Uterus (tissue), 4 donors: ENCODE results near the gene TAS1R2. TPM values are rescaled to one million over a fixed set of nuclear protein-coding genes. Genes with fewer than 3 reads are reported as not detected.

ENCODE experiments used
- DNase-seq, 2 donors: peaks; one replicate each; pipeline ENCODE4 v3.0.0-alpha.2; 2019 to 2020
- H3K27ac ChIP-seq, 2 donors: fragments of 200-600 bp; sonication (generic); 1 replicate in 1 of 2; 2 replicates in 1 of 2; pipeline ENCODE4 v1.5.1; 2016 to 2018
- H3K27me3 ChIP-seq, 2 donors: fragments of 200-600 bp; sonication (generic); one replicate each; pipeline ENCODE4 v1.5.1; 2018 to 2019; ENCODE audit warnings: control low read depth in 1 of 2
- H3K36me3 ChIP-seq, 2 donors: fragments of 200-600 bp; sonication (generic); one replicate each; pipeline ENCODE4 v1.5.1; 2019; ENCODE audit warnings: control low read depth in 1 of 2
- H3K4me1 ChIP-seq, 2 donors: fragments of 200-600 bp; sonication (generic); one replicate each; pipeline ENCODE4 v1.5.1; 2018 to 2019; ENCODE audit warnings: control low read depth in 1 of 2
- H3K4me3 ChIP-seq, 2 donors: fragments of 200-600 bp; sonication (generic); 1 replicate in 1 of 2; 2 replicates in 1 of 2; pipeline ENCODE4 v1.5.1; 2018 to 2019; ENCODE audit warnings: mild to moderate bottlenecking in 1 of 2
- H3K9me3 ChIP-seq, 2 donors: fragments of 200-600 bp; sonication (generic); one replicate each; pipeline ENCODE4 v1.5.1; 2019; ENCODE audit warnings: control low read depth in 1 of 2
- CTCF ChIP-seq, 4 experiments: fragments of 200-600 bp in 2 of 4; fragments of 450-650 bp in 2 of 4; sonication (generic) in 2 of 4; IDR thresholded peaks; one replicate each; pipeline ENCODE4 v1.5.1; 2016 to 2019; ENCODE audit warnings: antibody characterized with exemption in 4 of 4, mild to moderate bottlenecking in 2 of 4, moderate library complexity in 1 of 4
- POLR2A ChIP-seq, 2 donors: fragments of 450-650 bp; IDR thresholded peaks; one replicate each; pipeline ENCODE4 v1.6.1; 2016; ENCODE audit warnings: antibody characterized with exemption in 2 of 2, mild to moderate bottlenecking in 1 of 2, moderate library complexity in 1 of 2
- intact Hi-C: fragments of 100-400 bp; cut with DNase I; formaldehyde crosslinking; loops from one replicate; pipeline ENCODE4 v1.15.1; 2023; ENCODE audit warnings: low total_unique reads
- total RNA-seq, 4 donors: library from RNA; depleted of rRNA in 3 of 4; stranded (reverse); fragments of >200 nt in 3 of 4; gene quantifications; one replicate each; pipeline versions ENCODE4 v1.1.0 to v1.2.4, GENCODE V29; 2014 to 2023
- donor health status: DM: yes; HTN: yes; CAD: no.

TAS1R2 gene
- total RNA-seq, 4 donors from 2014 or later: 0.27 TPM; not detected in 3

DNA sequence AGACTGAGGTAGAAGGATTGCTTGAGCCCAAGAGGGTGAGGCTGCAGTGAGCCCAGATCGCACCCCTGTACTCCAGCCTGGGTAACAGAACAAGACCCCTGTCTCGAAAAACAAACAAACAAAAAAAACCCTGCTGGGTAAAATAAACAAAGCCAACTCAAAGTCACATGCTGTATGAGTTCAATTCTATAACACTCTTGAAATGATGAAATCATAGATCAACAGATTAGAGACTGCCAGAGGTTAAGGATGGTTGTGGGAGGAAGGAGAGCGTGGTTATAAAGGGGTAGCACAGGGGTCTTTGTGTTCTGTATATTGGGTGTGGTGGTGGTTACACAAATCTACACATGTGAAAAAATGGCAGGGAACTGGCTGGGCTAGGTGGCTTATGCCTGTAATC lies 62.5 kb downstream of the TAS1R2 start:
- intact Hi-C loops: no loop called here
- H3K4me3 ChIP-seq: no peak overlapping the region
- no peak overlapping the region for H3K27ac ChIP-seq
- peaks cover 0 to 5% of the 10 kb centered on the region in 2 donors for H3K27me3 ChIP-seq
- no peak for DNase-seq
- no peaks in the 10 kb centered on the region for H3K4me1 ChIP-seq
- no peaks in the 10 kb centered on the region for H3K9me3 ChIP-seq
- no peaks in the 10 kb centered on the region for H3K36me3 ChIP-seq
- TF ChIP-seq POLR2A (IDR thresholded peaks at IDR 0.05) (no peak), CTCF (IDR thresholded peaks at IDR 0.05) (no peak)

DNA sequence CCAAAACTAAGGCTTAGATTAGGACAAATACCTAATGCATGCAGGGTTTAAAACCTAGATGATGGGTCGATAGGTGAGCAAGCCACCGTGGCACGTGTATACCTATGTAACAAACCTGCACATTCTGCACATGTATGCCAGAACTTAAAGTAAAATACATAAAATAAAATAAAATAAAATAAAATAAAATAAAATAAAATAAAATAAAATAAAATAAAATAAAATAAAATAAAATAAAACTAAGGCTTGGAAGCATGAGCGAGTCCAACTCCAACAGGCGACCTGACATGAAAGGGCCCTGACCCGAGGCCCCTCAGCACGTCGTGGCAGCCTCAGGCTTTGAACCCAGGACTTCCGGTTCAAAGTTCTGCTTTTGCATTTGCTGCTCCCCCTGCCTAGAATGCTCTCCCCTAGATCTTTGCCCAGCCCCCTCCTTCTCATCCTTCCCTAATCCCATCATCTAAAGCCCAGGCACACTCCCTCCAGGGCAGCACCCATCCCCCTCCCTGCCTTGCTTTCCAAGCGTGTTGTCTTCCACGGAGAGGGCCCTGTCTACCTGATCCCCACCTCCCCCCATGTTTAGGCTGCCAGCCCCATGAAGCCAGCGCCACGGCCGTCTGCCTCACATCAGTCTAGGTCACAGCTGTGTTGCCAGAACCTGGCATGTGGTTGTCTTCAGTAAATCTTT lies 64.3 kb downstream of the TAS1R2 start:
- Histone ChIP-seq H3K9me3 (no peaks in the 10 kb centered on the region), H3K4me1 (no peaks in the 10 kb centered on the region), H3K27me3 (peaks cover 0 to 5% of the 10 kb centered on the region in 2 donors), H3K36me3 (no peaks in the 10 kb centered on the region), H3K27ac (no peak overlapping the region), H3K4me3 (no peak overlapping the region)
- intact Hi-C loops: no loop called here
- no peak for TF ChIP-seq CTCF (IDR thresholded peaks at IDR 0.05)
- no peak for TF ChIP-seq POLR2A (IDR thresholded peaks at IDR 0.05)
- no peak for DNase-seq

DNA sequence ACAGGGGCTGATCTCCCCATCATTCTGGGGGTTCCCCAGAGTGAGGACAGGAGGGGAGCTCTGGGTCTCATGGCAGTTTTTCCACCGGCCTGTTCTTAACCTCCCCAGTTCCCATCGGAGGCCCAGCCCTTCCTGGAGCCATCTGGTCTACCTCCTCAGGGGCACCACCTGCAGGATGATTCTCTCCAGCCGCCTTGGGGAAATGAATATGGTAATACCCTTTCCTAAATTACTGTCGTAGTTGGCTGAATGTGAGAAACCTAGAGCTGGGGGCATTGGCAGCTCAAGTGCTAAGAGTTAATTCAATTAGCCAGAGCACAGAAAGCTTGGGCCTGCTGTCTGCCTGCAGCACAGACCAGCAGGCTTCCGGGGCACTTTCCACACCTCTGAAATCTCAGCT lies 64.9 kb downstream of the TAS1R2 start:
- Histone ChIP-seq H3K4me3 (no peak overlapping the region), H3K4me1 (no peaks in the 10 kb centered on the region), H3K27ac (no peak overlapping the region), H3K9me3 (no peaks in the 10 kb centered on the region), H3K36me3 (no peaks in the 10 kb centered on the region), H3K27me3 (peaks cover 0 to 5% of the 10 kb centered on the region in 2 donors)
- TF ChIP-seq CTCF (IDR thresholded peaks at IDR 0.05) (no peak), POLR2A (IDR thresholded peaks at IDR 0.05) (no peak)
- intact Hi-C loops: no loop called here
- DNase-seq: no peak

DNA sequence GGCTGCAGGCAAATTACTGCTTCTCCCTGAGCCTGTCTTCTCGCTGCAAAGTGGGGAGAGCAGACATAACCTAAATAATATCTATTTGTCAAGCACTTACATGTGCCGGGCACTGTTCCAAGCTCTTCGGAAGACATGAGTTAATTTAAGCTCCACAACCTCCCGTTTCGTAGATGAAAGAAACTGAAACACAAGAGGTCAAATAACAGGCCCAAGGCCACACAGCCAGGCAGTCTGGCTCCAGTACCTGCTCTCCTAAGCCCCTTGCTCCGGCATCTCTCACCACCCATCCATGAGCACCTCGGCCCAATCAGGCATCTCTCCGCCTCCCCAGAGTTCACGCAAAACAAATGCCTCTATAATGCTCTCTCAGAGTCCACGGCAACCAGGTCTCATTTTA lies 65.4 kb downstream of the TAS1R2 start:
- H3K27me3 ChIP-seq: peaks cover 0 to 5% of the 10 kb centered on the region in 2 donors
- no peak overlapping the region for H3K27ac ChIP-seq
- H3K36me3 ChIP-seq: no peaks in the 10 kb centered on the region
- no peak for DNase-seq
- intact Hi-C loops: no loop called here
- no peak for TF ChIP-seq POLR2A (IDR thresholded peaks at IDR 0.05)
- TF ChIP-seq CTCF (IDR thresholded peaks at IDR 0.05): no peak
- H3K4me1 ChIP-seq: no peaks in the 10 kb centered on the region
- H3K4me3 ChIP-seq: no peak overlapping the region
- H3K9me3 ChIP-seq: no peaks in the 10 kb centered on the region

- intact Hi-C loops: no loop called here
- H3K4me1 ChIP-seq: no peaks in the 10 kb centered on the region
- H3K4me3 ChIP-seq: no peak overlapping the region
- DNase-seq: no peak
- H3K9me3 ChIP-seq: no peaks in the 10 kb centered on the region
- H3K27ac ChIP-seq: no peak overlapping the region
- no peaks in the 10 kb centered on the region for H3K36me3 ChIP-seq
- peaks cover 0 to 5% of the 10 kb centered on the region in 2 donors for H3K27me3 ChIP-seq
- no peak for TF ChIP-seq POLR2A (IDR thresholded peaks at IDR 0.05)
- TF ChIP-seq CTCF (IDR thresholded peaks at IDR 0.05): no peak
These were observed 66.3 kb downstream of the TAS1R2 start for GRCh38 chr1:18793164-18793563.
